Vagina (tissue), 2 donors: Measurements from ENCODE around the gene GALNT17. TPM values are rescaled to one million over a fixed set of nuclear protein-coding genes. Genes with fewer than 3 reads are reported as not detected.

Experiments used
- DNase-seq, 2 donors: peaks; one replicate each; pipeline ENCODE4 v3.0.0-alpha.2; 2017; ENCODE audit errors: extremely low spot score in 2 of 2
- H3K27ac ChIP-seq: fragments of 200-600 bp; sonication (generic); one replicate; pipeline ENCODE4 v1.5.1; 2019
- H3K27me3 ChIP-seq: fragments of 200-600 bp; sonication (generic); one replicate; pipeline ENCODE4 v1.5.1; 2019
- H3K36me3 ChIP-seq, 2 donors: fragments of 200-600 bp; sonication (generic); one replicate each; pipeline ENCODE4 v1.5.1; 2017 to 2019
- H3K4me1 ChIP-seq: fragments of 200-600 bp; sonication (generic); one replicate; pipeline ENCODE4 v1.5.1; 2019
- H3K4me3 ChIP-seq, 2 donors: fragments of 200-600 bp; sonication (generic); 1 replicate in 1 of 2; 2 replicates in 1 of 2; pipeline ENCODE4 v1.5.1; 2016 to 2019
- H3K9me3 ChIP-seq: fragments of 200-600 bp; sonication (generic); one replicate; pipeline ENCODE4 v1.5.1; 2019
- CTCF ChIP-seq, 3 experiments: fragments of 450-650 bp in 2 of 3; fragments of 200-600 bp in 1 of 3; sonication (generic) in 1 of 3; IDR thresholded peaks; one replicate each; pipeline ENCODE4 v1.5.1; 2017 to 2019; ENCODE audit warnings: antibody characterized with exemption in 3 of 3, mild to moderate bottlenecking in 2 of 3, moderate library complexity in 2 of 3
- POLR2A ChIP-seq, 2 donors: fragments of 450-650 bp; IDR thresholded peaks; one replicate each; pipeline ENCODE4 v1.6.1; 2017; ENCODE audit warnings: antibody characterized with exemption in 2 of 2, mild to moderate bottlenecking in 2 of 2, moderate library complexity in 2 of 2
- POLR2AphosphoS5 ChIP-seq, 2 donors: sonication (generic); formaldehyde crosslinking; IDR thresholded peaks; one replicate each; pipeline ENCODE4 v1.9.0; 2017; ENCODE audit warnings: antibody characterized with exemption in 2 of 2, mild to moderate bottlenecking in 2 of 2, low read depth in 1 of 2; ENCODE audit not compliant: insufficient read depth in 1 of 2
- intact Hi-C: fragments of 100-400 bp; cut with DNase I; formaldehyde crosslinking; loops from one replicate; pipeline ENCODE4 v1.15.1; 2023
- total RNA-seq: library from RNA; depleted of rRNA; stranded (reverse); fragments of >200 nt; gene quantifications from one replicate; pipeline ENCODE4 v1.2.3, GENCODE V29; 2016

GALNT17 gene
- total RNA-seq, 1 donor from 2014 or later: 3.9 TPM

- no peak overlapping the region for H3K4me3 ChIP-seq
Measured at GRCh38 chr7:71312755-71313490, 181.0 kb downstream of the GALNT17 start.

GRCh38 chr7:71313553-71313952 is 181.6 kb downstream of the GALNT17 start:
- Histone ChIP-seq H3K27ac (no peak overlapping the region), H3K27me3 (no peaks in the 10 kb centered on the region), H3K4me1 (peaks cover 5% of the 10 kb centered on the region), H3K4me3 (no peak overlapping the region), H3K9me3 (no peaks in the 10 kb centered on the region), H3K36me3 (no peaks in the 10 kb centered on the region)
- no peak for DNase-seq
- no peak for TF ChIP-seq POLR2A (IDR thresholded peaks at IDR 0.05)
- no peak for TF ChIP-seq POLR2AphosphoS5 (IDR thresholded peaks at IDR 0.05; ENCODE audit: insufficient read depth in 1 of 2, low read depth in 1 of 2)
- TF ChIP-seq CTCF (IDR thresholded peaks at IDR 0.05): no peak
- intact Hi-C loops: no loop called here

More at GRCh38 chr7:71312755-71313490, 181.0 kb downstream of the GALNT17 start:
- H3K36me3 ChIP-seq: no peaks in the 10 kb centered on the region
- intact Hi-C loops: no loop called here
- H3K27me3 ChIP-seq: no peaks in the 10 kb centered on the region
- no peaks in the 10 kb centered on the region for H3K9me3 ChIP-seq
- H3K27ac ChIP-seq: no peak overlapping the region
- DNase-seq: no peak
- H3K4me1 ChIP-seq: peaks cover 11% of the 10 kb centered on the region
- TF ChIP-seq POLR2AphosphoS5 (IDR thresholded peaks at IDR 0.05; ENCODE audit: insufficient read depth in 1 of 2, low read depth in 1 of 2) (no peak), CTCF (IDR thresholded peaks at IDR 0.05) (no peak), POLR2A (IDR thresholded peaks at IDR 0.05) (no peak)

GRCh38 chr7:71320916-71321315 is 189.0 kb downstream of the GALNT17 start:
- Histone ChIP-seq H3K4me3 (no peak overlapping the region), H3K27ac (no peak overlapping the region), H3K36me3 (no peaks in the 10 kb centered on the region), H3K27me3 (no peaks in the 10 kb centered on the region), H3K4me1 (no peaks in the 10 kb centered on the region), H3K9me3 (no peaks in the 10 kb centered on the region)
- intact Hi-C loops: no loop called here
- no peak for TF ChIP-seq CTCF (IDR thresholded peaks at IDR 0.05)
- TF ChIP-seq POLR2AphosphoS5 (IDR thresholded peaks at IDR 0.05; ENCODE audit: insufficient read depth in 1 of 2, low read depth in 1 of 2): no peak
- TF ChIP-seq POLR2A (IDR thresholded peaks at IDR 0.05): no peak
- no peak for DNase-seq

GRCh38 chr7:71322201-71322600 is 190.3 kb downstream of the GALNT17 start:
- H3K9me3 ChIP-seq: no peaks in the 10 kb centered on the region
- DNase-seq: no peak
- no peak overlapping the region for H3K4me3 ChIP-seq
- no peak overlapping the region for H3K27ac ChIP-seq
- H3K36me3 ChIP-seq: no peaks in the 10 kb centered on the region
- TF ChIP-seq POLR2A (IDR thresholded peaks at IDR 0.05) (no peak), POLR2AphosphoS5 (IDR thresholded peaks at IDR 0.05; ENCODE audit: insufficient read depth in 1 of 2, low read depth in 1 of 2) (no peak), CTCF (IDR thresholded peaks at IDR 0.05) (no peak)
- intact Hi-C loops: no loop called here
- H3K4me1 ChIP-seq: no peaks in the 10 kb centered on the region
- H3K27me3 ChIP-seq: no peaks in the 10 kb centered on the region

- H3K9me3 ChIP-seq: no peaks in the 10 kb centered on the region
- no peaks in the 10 kb centered on the region for H3K4me1 ChIP-seq
- no peaks in the 10 kb centered on the region for H3K36me3 ChIP-seq
- TF ChIP-seq CTCF (IDR thresholded peaks at IDR 0.05): no peak
- no peak for TF ChIP-seq POLR2A (IDR thresholded peaks at IDR 0.05)
- TF ChIP-seq POLR2AphosphoS5 (IDR thresholded peaks at IDR 0.05; ENCODE audit: insufficient read depth in 1 of 2, low read depth in 1 of 2): no peak
- intact Hi-C loops: no loop called here
- no peak for DNase-seq
- no peak overlapping the region for H3K27ac ChIP-seq
- H3K4me3 ChIP-seq: no peak overlapping the region
- H3K27me3 ChIP-seq: no peaks in the 10 kb centered on the region
Measured at GRCh38 chr7:71323726-71324125, 191.8 kb downstream of the GALNT17 start.
